Skin epidermis (tissue), 12 donors: ENCODE results near the gene ADAM12.

Experiments used
- H3K27ac ChIP-seq, 21 experiments: fragments of 200-600 bp; sonication (generic) in 11 of 21; one replicate each; pipeline ENCODE4 v1.5.0; 2020; ENCODE audit warnings: mild to moderate bottlenecking in 3 of 21, inconsistent platforms in 2 of 21, moderate library complexity in 2 of 21
- H3K4me3 ChIP-seq, 7 experiments: fragments of 200-600 bp; sonication (generic) in 2 of 7; one replicate each; pipeline ENCODE4 v1.5.0; 2020; ENCODE audit warnings: inconsistent platforms in 2 of 7, mild to moderate bottlenecking in 2 of 7, moderate library complexity in 1 of 7

Gene ADAM12

DNA sequence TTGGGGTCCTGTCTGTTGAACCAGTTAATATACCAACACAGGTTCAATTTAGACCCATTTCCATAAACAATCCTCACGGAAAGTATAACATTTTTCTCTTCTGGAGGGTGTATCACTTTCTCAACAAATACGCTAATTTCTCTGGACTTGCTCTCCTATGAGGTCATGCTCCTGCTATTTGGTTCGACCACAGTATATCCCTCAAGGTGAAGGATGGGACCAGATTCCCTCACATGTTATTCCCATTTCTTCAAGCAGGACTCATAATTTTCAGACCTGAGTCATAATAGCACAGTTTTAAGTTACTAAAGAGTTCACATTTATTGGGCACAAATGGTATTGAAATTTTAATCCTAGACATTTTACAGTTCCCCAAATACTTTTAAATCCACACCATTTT, 57.2 kb downstream of the ADAM12 start:
- H3K4me3 ChIP-seq, result no peak overlapping the region
- no peak overlapping the region for H3K27ac ChIP-seq

DNA sequence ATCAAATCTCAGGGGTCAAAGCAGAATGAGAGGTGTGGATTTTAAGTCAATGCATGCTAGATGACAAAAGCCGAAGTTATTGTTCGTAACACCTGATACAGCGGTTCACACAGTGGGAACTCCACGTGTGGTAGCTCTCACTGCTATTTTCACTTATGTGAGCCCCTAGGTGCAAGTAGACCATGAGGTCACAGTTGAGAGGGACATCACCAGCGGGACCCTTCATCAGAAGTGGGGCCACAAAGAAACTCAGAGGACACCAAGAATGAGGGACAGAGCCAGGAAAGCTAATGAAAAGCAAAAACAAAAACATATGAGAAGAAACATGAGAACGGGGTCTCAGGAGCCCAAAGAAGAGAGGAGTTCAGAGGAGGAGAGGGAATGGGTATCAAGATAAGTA, 63.5 kb downstream of the ADAM12 start:
- Histone ChIP-seq H3K27ac (no peak overlapping the region), H3K4me3 (no peak overlapping the region)

DNA sequence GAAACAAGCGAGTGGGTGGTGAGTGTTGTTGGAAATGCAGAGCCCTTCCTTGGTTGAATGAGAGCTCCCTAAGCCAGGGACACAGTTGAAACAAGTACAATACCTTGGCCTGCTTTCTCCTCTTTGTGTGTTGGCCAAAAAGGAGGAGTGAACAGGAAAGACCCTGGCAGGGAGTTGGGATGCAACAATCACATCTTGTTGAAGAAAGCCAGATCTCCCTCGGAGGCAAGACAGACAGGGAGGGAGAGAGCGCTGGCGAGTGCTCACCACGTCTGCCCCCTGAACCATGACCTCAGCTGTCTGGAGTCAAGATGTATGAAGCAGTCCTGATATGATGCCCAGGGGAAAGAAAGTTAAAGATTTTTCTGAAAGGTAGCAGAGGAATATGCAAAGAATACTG, 66.8 kb downstream of the ADAM12 start:
- Histone ChIP-seq H3K4me3 (no peak overlapping the region), H3K27ac (no peak overlapping the region)

DNA sequence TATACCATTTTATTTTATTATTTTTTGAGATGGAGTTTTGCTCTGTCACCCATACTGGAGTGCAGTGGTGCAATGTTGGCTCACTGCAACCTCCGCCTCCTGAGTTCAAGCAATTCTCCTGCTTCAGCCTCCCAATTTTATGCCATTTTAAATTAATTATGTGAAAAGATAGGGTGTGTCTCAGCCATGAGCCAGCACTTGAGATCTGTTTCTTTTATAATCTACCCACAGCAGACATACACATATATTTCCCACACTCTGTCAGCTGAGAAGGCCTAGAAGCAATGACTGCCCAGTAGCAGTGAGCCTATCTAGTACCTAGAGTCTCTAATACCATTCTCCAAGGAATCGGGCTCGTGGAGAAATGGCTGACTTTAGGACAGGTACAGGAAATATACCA, 70.5 kb downstream of the ADAM12 start:
- H3K4me3 ChIP-seq, result no peak overlapping the region
- H3K27ac ChIP-seq, result no peak overlapping the region

DNA sequence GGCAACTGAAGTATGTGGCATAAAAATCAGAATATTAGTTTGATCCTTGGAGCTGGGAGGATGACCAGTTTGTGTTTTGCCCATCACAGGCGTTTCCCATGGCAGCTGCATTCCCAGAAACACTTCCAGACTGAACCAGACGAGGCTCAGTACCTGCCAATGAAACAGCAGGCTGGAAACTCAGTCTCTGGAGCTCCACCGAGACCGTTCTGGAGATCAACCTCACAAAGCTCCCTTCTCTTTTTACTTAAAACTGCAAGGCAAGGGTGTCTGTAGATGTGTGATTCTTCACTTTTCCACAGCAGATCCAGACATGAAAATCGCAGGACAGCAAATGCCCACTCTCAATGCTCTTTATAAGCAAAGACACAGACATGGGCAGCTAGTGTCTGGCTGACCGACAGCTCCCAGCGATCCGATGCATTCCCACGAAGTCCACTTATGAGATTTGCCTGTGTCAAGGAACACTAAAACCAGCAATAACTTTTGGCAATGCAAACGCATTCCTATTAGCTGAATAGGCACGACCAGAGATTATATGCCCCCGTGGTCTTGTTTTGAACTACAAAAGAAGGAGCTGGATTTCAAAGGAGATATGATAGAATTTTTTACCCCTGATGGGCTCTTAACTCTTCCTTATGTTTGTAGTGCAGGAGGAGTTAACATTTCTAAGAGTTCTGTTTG, 72.6 kb downstream of the ADAM12 start:
- peak overlapping the region in 2 of 21 experiments; percentile 12 to 23 for H3K27ac ChIP-seq
- no peak overlapping the region for H3K4me3 ChIP-seq

DNA sequence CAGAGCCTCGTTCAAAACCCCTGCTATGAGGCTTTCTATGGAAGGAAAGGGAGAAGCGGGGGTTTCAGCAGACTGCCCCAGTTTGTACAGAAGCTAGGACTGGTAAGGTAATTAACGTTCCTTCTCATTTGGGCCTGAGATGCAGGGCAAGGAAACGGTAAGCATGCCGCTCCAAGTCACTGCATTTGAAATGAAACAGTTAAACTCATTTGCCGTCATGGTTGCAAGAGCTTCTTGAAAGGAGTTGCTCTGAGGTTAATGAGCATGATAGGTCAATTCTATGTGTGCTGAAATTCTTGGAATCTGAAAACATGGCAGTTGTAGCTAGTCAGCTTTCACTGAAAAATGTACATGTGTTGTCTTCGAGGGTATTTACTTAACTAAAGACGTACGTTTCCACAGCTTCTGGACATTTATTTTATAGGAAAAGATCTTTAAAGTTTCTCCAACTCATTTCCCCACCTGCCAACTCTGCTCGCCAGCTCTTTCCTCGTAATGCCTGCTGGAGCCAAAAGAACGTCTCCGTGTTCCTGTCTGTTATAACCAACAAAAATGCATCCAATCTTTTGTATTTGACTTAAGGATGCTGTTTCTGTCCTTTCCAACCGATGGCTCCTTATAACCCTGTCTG, 73.3 kb downstream of the ADAM12 start:
- Histone ChIP-seq H3K4me3 (no peak overlapping the region), H3K27ac (peak overlapping the region in 1 of 21 experiments; percentile 12)

DNA sequence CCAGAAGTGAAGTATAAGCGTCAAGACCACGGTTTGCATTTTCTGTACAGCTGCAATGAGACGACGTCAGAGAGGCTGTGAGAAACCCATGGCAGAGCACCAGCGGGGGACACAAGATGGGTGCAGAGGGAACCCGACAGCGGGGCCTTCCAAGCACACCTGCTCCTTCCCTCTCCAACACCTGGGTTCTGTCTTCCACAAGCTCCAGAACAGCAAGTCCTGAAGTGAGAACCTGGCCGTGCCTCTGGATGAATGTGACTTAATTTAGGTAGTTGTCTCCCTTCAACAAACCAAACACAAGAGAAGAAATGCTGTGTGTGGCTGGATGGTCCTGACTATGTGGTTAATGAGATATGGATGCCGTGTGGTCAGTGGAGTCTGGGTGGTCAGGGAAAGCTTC, 76.1 kb downstream of the ADAM12 start:
- no peak overlapping the region for H3K4me3 ChIP-seq
- H3K27ac ChIP-seq, result no peak overlapping the region

DNA sequence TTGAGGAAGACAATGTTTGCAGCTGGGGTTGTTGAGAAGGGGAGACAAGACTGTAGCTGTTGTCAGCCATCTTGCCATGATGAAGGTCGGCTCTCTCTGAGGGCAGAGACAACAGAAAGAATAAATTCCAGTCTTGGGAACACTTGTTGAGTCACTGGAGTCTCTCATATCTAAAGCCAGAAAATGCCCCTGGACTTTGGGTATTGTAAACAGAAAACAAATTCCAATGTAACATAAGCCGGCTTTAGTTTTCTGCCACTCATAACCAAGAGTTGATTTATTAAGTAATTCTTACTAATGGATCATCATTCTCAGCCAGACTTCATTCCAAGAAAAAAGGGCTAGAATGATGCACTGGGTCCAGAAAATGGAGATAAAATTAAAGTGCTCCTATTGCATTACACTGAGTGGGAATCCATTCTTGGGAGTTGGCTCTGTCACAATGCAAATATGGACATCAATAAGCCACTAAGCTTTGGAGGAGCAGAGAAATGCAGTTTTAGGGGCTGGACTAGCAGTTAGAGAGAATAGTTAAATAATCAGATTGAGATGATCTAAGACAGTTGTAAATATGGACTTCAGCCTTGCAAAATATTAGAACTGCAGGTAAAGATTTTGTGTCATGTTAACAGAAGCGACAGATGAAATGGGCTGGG, 78.9 kb downstream of the ADAM12 start:
- H3K27ac ChIP-seq, result no peak overlapping the region
- no peak overlapping the region for H3K4me3 ChIP-seq

DNA sequence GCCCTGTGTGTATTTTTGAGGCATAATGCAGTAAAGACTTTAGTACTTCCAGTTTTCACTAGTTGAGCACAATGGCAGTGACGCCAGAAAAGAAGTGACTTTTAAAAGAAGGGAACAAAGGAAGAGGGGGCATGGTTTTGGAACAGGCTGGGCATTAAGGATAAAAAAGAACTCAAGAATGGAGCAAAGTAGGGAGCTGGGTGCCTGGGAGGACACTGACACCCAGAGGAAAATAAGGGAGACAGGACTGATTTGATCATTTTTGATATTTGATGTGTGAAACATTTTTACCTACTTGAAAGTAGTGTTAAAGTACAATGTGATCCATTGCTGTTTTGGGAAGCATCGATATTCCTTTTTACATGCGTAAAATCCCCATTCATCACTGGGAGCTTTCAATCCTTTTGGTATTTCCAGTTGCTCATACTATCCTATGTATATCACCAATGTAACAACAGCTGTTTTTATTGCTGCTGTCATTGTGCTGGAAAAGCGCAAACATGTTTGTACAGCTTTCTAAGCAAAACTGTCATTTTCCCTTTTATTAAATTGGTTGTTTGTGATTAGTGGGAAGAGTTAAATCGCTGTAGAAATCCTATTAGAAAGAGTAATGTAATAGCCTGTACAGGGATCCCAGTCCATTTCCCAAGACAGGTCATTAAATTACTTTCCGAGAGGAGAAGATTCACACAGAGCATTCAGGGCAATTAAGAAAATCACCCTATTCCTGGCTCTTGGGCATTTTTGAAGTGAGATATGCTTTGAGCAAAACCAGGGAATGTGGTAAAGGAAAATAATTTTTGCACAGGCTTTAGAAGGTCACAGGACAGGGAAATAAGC, 85.2 kb downstream of the ADAM12 start:
- H3K4me3 ChIP-seq, result no peak overlapping the region

DNA sequence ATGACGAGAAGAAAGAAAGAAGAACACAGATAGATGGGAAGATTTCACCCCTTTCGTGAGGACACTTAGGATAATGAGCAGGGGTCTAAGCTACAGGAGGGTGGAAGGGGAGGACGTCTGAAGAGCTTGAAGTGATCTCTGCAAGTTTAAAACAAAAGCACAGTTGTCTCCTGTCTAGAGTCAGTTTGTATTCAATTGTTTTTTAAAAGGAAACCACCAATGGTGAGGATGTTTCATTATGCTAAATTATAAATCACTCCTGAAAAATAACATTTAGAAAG, 85.9 kb downstream of the ADAM12 start:
- Histone ChIP-seq H3K27ac (no peak overlapping the region), H3K4me3 (no peak overlapping the region)

More for the DNA sequence above, 85.2 kb downstream of the ADAM12 start:
- H3K27ac ChIP-seq, result no peak overlapping the region

DNA sequence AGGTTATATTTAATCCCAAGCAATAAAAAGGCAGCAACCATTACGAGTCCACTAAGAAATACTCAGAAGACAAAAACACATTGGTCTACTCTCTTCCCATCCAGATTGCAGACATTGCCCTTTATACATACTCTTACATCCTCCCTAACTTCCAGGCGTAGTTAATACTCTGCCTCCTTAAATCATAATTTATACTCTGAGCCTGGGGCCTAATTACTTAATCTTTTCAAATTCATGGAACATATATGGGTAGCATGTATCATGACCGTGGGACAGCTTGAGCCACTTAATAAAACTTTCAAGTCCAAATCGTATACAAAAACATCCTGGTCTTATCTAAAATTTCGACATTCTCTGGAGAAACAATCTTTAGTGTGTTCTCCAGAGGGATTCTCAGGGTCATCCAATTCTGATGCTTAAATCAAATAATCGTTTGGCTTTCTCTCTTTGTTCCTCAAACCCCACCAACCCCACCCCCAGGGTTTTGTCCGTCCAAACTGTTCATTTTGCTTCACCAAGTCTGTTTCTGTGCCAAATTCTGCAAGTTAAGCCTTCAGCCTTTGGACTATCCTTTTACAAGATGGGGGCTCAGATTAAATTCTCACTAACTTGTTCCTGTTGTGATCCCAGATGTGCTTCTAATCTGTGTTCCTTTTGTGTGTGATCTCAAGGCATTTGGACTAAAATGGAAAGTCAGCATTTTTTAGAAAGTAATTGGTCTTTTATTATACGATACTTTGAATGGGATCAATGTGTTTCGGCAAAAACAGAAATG, 86.4 kb downstream of the ADAM12 start:
- H3K27ac ChIP-seq, result no peak overlapping the region
- H3K4me3 ChIP-seq, result no peak overlapping the region

DNA sequence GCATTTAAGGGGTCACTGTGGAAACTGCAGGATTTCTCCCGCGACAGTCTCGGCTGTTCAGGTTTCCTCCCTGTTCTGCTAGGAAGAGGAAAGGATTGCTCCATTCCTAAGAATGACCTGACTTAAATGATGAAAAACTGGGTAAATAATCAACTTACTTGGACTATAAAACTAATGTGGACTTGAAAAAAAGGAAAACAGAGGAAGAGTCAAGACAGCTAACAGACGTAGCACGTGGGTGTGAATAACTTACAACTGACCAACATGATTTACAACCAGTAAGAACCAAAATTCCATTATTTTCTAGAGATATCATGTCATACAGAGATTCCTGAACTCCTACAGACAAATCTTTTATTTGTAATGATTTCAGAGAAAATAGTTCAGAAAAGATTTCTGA, 93.8 kb downstream of the ADAM12 start:
- Histone ChIP-seq H3K27ac (no peak overlapping the region), H3K4me3 (no peak overlapping the region)

DNA sequence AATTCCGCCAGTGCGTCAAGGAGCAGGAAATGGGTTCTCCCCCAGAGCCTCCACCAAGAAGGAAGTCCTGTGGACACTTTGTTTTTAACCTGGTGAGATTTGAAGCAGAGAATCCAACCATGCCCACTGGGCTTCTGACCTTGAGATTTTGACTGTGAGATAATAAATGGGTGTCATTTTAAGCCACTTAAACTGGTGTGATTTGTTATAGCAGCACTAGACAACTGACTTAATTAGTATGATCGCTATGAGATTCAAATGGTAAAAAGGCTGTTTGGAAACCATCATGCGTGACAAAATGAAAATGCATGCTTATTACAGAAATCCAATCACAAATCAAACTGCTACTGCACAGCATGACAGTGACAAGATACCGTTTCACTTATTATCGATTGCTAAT, 98.0 kb downstream of the ADAM12 start:
- Histone ChIP-seq H3K4me3 (no peak overlapping the region), H3K27ac (no peak overlapping the region)

DNA sequence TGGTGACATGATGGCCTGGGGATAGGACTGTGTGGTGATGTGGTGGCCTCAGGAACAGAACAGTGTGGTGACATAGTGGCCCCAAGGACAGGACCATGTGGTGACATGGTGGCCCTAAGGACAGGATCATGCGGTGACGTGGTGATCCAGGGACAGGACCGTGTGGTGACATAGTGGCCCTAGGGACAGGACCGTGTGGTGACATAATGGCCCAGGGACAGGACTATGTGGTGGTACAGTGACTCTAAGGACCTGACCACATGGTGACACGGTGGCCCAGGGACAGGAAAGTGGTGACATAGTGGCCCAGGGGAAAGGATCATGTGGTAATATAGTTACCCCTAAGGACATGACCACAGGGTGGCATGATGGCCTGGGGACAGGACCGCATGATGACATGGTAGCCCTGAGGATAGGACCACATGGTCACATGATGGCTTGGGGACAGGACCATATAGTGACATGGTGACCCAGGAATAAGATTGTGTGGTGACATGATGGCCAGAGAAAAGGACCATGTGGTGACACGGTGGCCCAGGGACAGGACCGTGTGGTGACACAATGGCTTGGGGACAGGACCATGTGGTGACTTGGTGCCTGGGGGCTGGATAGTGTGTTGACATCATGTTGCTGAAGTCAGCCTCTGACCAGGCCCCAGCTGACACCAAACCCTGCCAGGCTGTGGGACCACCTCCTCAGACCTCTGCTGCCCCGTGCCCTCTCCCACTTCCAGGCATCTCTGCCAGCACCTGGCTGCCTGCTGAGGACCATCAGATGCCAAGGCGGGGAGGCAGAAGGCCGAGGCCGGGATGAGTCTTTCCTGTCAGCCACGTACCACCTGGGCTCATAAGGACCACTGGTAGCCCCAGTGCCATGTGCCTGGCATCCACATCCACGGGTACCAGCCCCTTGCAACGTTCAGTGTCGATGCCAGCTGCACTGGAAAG, 99.5 kb downstream of the ADAM12 start:
- H3K27ac ChIP-seq, result no peak overlapping the region
- no peak overlapping the region for H3K4me3 ChIP-seq

DNA sequence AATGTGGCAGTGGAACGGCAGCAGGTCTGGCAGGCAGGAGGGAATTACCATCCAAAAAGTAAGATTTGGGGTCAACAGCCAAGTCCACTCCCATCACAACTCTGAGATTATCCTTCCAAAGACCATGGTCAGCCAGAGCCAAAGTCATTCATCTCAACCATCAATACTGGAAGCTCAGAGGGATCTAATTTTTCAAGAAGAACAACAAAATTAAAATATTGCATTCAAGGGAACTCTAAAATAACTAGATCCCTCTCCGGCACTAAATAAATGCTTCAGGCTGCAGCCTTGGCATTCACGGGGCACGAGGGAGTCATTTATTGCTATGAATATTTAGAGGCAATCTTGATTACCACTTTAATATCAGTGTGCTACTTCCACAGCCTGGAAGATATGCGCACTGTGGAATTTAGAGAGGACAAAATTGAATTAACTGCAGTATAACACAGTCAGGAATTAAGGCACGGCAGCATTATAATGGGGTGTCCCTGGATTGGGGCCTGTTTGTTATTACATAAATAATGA, 102.0 kb downstream of the ADAM12 start:
- Histone ChIP-seq H3K4me3 (no peak overlapping the region), H3K27ac (no peak overlapping the region)

DNA sequence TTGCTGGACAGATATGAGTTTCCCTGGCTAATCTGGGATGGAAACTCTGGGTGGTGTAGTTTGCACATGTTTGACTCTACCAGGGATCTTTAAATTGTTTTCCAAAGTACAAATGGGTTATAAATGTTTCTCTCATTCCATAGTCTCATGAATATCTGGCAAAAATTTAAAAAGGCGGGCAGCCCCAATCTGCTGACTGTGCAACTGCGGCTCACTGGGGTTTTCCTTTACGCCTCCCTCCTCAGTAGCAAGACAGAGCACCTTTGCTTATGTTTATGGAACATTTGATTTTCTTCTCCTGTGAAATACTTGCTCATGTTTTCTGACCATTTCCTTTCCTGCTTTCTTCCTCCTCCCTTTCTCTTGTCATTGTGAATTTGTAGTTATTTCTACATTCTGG, 105.0 kb downstream of the ADAM12 start:
- Histone ChIP-seq H3K27ac (no peak overlapping the region), H3K4me3 (no peak overlapping the region)

DNA sequence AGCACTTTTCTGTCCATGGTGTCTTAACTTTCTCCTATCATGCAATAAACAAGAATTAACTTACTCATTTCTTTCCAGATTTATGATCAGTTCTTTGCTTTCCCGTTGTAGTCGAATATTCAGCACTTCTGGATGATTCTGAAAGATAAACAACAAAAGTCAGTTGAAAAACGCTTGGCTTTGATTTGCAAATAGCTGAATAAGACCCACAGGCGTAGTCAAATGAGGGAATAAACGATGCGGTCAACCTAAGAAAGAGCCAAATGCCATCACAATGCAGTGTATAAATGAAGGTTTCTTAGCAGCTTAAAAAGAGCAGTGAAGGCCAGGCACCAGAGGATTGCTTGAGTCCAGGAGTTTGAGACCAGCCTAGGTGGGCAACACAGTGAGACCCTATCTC, 109.4 kb downstream of the ADAM12 start:
- H3K4me3 ChIP-seq, result no peak overlapping the region
- no peak overlapping the region for H3K27ac ChIP-seq

DNA sequence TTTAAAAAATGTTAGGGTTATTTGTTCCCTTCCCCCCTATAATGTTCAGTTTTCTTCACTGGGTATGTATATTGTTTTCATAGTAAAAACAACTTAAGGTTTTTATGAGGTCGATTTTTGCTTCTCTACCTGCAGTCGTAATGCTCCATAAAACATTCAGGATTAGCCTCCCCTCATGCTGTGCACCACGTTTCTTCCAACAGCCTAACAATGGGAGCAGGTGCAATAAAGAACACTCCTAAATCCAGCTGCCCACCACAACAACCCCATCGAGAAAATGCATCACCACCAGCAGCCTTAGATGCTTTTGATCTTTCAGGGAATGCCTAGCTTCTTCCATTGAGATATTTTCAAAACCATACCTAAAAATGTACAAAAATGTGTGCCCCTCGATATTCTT, 111.1 kb downstream of the ADAM12 start:
- Histone ChIP-seq H3K27ac (no peak overlapping the region), H3K4me3 (no peak overlapping the region)

DNA sequence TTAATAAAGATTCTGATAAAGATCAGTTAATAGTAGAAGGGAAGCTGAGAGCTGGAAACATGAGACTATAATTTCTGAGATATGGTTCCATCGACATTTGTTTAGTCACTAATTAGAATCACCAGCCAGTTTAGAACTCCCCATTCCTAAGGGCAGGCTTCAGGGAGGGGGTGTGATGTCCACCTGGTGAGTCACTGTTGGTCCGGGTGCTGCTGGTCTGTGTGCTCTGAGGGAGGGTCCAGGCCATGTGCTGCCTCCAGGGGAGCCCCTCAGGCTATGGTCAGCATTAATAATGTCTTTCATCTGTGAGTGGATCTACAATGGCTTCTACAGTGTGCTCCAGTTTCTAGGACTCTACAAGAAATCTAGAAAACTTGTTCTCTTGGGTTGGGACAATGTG, 115.8 kb downstream of the ADAM12 start:
- Histone ChIP-seq H3K27ac (no peak overlapping the region), H3K4me3 (no peak overlapping the region)
